ENCODE results near the gene SLC5A10.
"Not testable (repeated sequence)": the region's sequence is repeated elsewhere in the genome, so short reads cannot be mapped to it uniquely, and the experiment has no call there.

DNA sequence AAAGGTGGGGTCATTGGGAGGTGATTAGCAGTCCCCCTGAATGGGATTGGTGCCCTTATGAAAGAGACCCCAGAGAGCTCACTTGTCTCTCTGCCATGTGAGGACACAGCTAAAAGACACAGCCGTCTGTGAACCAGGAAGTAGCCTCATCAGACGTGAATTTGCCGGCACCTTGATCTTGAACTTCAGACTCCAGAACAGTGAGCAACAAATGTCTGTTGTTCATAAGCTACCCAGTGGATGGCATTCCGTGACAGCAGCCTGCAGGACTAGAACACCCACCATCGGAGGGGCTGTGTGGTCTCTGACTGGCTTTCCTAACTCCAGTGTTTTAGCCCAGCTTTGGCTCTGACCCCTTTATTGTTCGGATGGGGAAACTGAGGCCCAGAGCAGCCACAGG is 85.6 kb downstream of the SLC5A10 start:
- TF ChIP-seq POLR2AphosphoS5 (IDR thresholded peaks at IDR 0.05; ENCODE audit: low read depth, low read length); POLR2A (IDR thresholded peaks at IDR 0.05; ENCODE audit: low read depth, low read length); TAF1 (IDR thresholded peaks at IDR 0.05; ENCODE audit: borderline replicate concordance, low read depth, low read length): not testable (repeated sequence)
